Measurements from ENCODE around the gene SECISBP2L.

- TF ChIP-seq, protein P1, sequence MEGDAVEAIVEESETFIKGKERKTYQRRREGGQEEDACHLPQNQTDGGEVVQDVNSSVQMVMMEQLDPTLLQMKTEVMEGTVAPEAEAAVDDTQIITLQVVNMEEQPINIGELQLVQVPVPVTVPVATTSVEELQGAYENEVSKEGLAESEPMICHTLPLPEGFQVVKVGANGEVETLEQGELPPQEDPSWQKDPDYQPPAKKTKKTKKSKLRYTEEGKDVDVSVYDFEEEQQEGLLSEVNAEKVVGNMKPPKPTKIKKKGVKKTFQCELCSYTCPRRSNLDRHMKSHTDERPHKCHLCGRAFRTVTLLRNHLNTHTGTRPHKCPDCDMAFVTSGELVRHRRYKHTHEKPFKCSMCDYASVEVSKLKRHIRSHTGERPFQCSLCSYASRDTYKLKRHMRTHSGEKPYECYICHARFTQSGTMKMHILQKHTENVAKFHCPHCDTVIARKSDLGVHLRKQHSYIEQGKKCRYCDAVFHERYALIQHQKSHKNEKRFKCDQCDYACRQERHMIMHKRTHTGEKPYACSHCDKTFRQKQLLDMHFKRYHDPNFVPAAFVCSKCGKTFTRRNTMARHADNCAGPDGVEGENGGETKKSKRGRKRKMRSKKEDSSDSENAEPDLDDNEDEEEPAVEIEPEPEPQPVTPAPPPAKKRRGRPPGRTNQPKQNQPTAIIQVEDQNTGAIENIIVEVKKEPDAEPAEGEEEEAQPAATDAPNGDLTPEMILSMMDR (IDR thresholded peaks at IDR 0.05): no peak
- no peak for TF ChIP-seq POLR2A (IDR thresholded peaks at IDR 0.05)
- no peak for TF ChIP-seq POLR2AphosphoS5 (IDR thresholded peaks at IDR 0.05)
These were observed 79.5 kb downstream of the SECISBP2L start for GRCh38 chr15:48966595-48967301.
